H9 (cell line): ENCODE data around the gene ACSL6. TPM values are rescaled to one million over a fixed set of nuclear protein-coding genes. Genes with fewer than 3 reads are reported as not detected.

ENCODE experiments used
- DNase-seq: peaks from one replicate; pipeline ENCODE4 v3.0.0-alpha.2; 2017
- H2AFZ ChIP-seq: one replicate; pipeline ENCODE4 v1.6.1; 2013; ENCODE audit warnings: mild to moderate bottlenecking, low read length, control low read depth, moderate library complexity
- H2AK5ac ChIP-seq: 2 replicates; pipeline ENCODE4 v1.6.1; 2013; ENCODE audit warnings: low read length, control low read depth, mixed read lengths; ENCODE audit not compliant: insufficient read length
- H2BK120ac ChIP-seq: one replicate; pipeline ENCODE4 v1.6.1; 2013; ENCODE audit warnings: low read depth, mild to moderate bottlenecking, low read length, control low read depth, inconsistent platforms; ENCODE audit not compliant: poor library complexity, severe bottlenecking
- H2BK12ac ChIP-seq: 2 replicates; pipeline ENCODE4 v1.6.1; 2013; ENCODE audit warnings: low read length, control low read depth, mixed read lengths, low read depth; ENCODE audit not compliant: insufficient read length
- H2BK15ac ChIP-seq: 2 replicates; pipeline ENCODE4 v1.6.1; 2013; ENCODE audit warnings: low read depth, low read length, control low read depth
- H2BK20ac ChIP-seq: one replicate; pipeline ENCODE4 v1.6.1; 2013; ENCODE audit warnings: low read depth, mild to moderate bottlenecking, low read length, control low read depth, inconsistent platforms; ENCODE audit not compliant: poor library complexity, severe bottlenecking
- H2BK5ac ChIP-seq: 2 replicates; pipeline ENCODE4 v1.6.1; 2013; ENCODE audit warnings: low read length, control low read depth, mixed read lengths; ENCODE audit not compliant: insufficient read length
- H3K14ac ChIP-seq: 2 replicates; pipeline ENCODE4 v1.6.1; 2013; ENCODE audit warnings: low read length, control low read depth; ENCODE audit not compliant: insufficient read depth
- H3K18ac ChIP-seq: 2 replicates; pipeline ENCODE4 v1.6.1; 2013; ENCODE audit warnings: low read depth, mild to moderate bottlenecking, mixed read lengths, low read length, control low read depth; ENCODE audit not compliant: insufficient read length
- H3K23ac ChIP-seq: 2 replicates; pipeline ENCODE4 v1.6.1; 2013; ENCODE audit warnings: low read length, control low read depth, mixed read lengths, low read depth; ENCODE audit not compliant: insufficient read length
- H3K23me2 ChIP-seq: 2 replicates; pipeline ENCODE4 v1.6.1; 2013; ENCODE audit warnings: low read depth, mild to moderate bottlenecking, mixed read lengths, low read length, control low read depth; ENCODE audit not compliant: insufficient read length, poor library complexity, severe bottlenecking
- H3K27ac ChIP-seq: 2 replicates; pipeline ENCODE4 v1.5.1; 2013; ENCODE audit warnings: low read length, control low read depth, mixed read lengths, low read depth; ENCODE audit not compliant: insufficient read length
- H3K27me3 ChIP-seq: 2 replicates; pipeline ENCODE4 v1.6.1; 2013; ENCODE audit warnings: low read length, control low read depth, inconsistent platforms; ENCODE audit not compliant: insufficient read depth
- H3K4ac ChIP-seq: 2 replicates; pipeline ENCODE4 v1.6.1; 2013; ENCODE audit warnings: low read depth, mild to moderate bottlenecking, control low read depth, inconsistent platforms, low read length, moderate library complexity
- H3K4me1 ChIP-seq: 2 replicates; pipeline ENCODE4 v1.6.1; 2013; ENCODE audit warnings: low read length, control low read depth, inconsistent platforms; ENCODE audit not compliant: insufficient read depth
- H3K4me2 ChIP-seq: 2 replicates; pipeline ENCODE4 v1.6.1; 2013; ENCODE audit warnings: low read length, control low read depth, mixed read lengths; ENCODE audit not compliant: insufficient read length, insufficient read depth
- H3K56ac ChIP-seq: 2 replicates; pipeline ENCODE4 v1.6.1; 2013; ENCODE audit warnings: low read depth, mild to moderate bottlenecking, mixed read lengths, low read length, control low read depth; ENCODE audit not compliant: insufficient read length
- H3K79me1 ChIP-seq: 2 replicates; pipeline ENCODE4 v1.6.1; 2013; ENCODE audit warnings: low read depth, mild to moderate bottlenecking, moderate library complexity, low read length, control low read depth, inconsistent platforms; ENCODE audit not compliant: insufficient read depth, poor library complexity, severe bottlenecking
- H3K79me2 ChIP-seq: 2 replicates; pipeline ENCODE4 v1.6.1; 2013; ENCODE audit warnings: low read length, control low read depth, inconsistent platforms; ENCODE audit not compliant: insufficient read depth
- H3K9ac ChIP-seq: 2 replicates; pipeline ENCODE4 v1.6.1; 2013; ENCODE audit warnings: low read length, control low read depth, mixed read lengths; ENCODE audit not compliant: insufficient read length; ENCODE audit errors: extremely low read depth
- H3K9me3 ChIP-seq: one replicate; pipeline ENCODE4 v1.6.1; 2013; ENCODE audit warnings: low read depth, low read length, inconsistent platforms; ENCODE audit not compliant: control insufficient read depth
- H3T11ph ChIP-seq: one replicate; pipeline ENCODE4 v1.6.1; 2013; ENCODE audit warnings: mild to moderate bottlenecking, low read length, control low read depth, inconsistent platforms
- H4K20me1 ChIP-seq: one replicate; pipeline ENCODE4 v1.6.1; 2013; ENCODE audit not compliant: control insufficient read depth, insufficient read length, insufficient read depth
- H4K5ac ChIP-seq: 2 replicates; pipeline ENCODE4 v1.6.1; 2013; ENCODE audit warnings: low read depth, mild to moderate bottlenecking, mixed read lengths, low read length, control low read depth; ENCODE audit not compliant: insufficient read length
- H4K8ac ChIP-seq: replicated peaks from 2 replicates; pipeline ENCODE4 v1.6.1; 2013; ENCODE audit warnings: low read length, control low read depth, mixed read lengths, low read depth; ENCODE audit not compliant: insufficient read length
- H4K91ac ChIP-seq: 2 replicates; pipeline ENCODE4 v1.6.1; 2013; ENCODE audit warnings: low read depth, mild to moderate bottlenecking, moderate library complexity, mixed read lengths, low read length, control low read depth; ENCODE audit not compliant: insufficient read length
- H3K27ac Mint-ChIP-seq, 3 experiments: 2 replicates in 2 of 3; 3 replicates in 1 of 3; pipeline ENCODE4 v1.8.0; 2020 to 2021; ENCODE audit warnings: mixed read lengths in 3 of 3, mild to moderate bottlenecking in 1 of 3, moderate library complexity in 1 of 3
- H3K27me3 Mint-ChIP-seq: 2 replicates; pipeline ENCODE4 v1.8.0; 2021; ENCODE audit warnings: low read depth, mild to moderate bottlenecking, moderate library complexity, mixed read lengths
- H3K36me3 Mint-ChIP-seq, 3 experiments: 2 replicates in 2 of 3; 3 replicates in 1 of 3; pipeline ENCODE4 v1.8.0; 2020 to 2021; ENCODE audit warnings: low read depth in 3 of 3, mixed read lengths in 3 of 3; ENCODE audit not compliant: insufficient read depth in 1 of 3
- H3K4me1 Mint-ChIP-seq, 2 experiments: 2 replicates each; pipeline ENCODE4 v1.8.0; 2020; ENCODE audit warnings: mixed read lengths in 2 of 2
- H3K4me3 Mint-ChIP-seq, 2 experiments: 2 replicates in 1 of 2; 3 replicates in 1 of 2; pipeline ENCODE4 v1.8.0; 2020 to 2021; ENCODE audit warnings: mild to moderate bottlenecking in 2 of 2, mixed read lengths in 2 of 2, moderate library complexity in 1 of 2
- H3K9me3 Mint-ChIP-seq, 2 experiments: 2 replicates in 1 of 2; 3 replicates in 1 of 2; pipeline ENCODE4 v1.8.0; 2020; ENCODE audit warnings: mild to moderate bottlenecking in 2 of 2, mixed read lengths in 2 of 2, moderate library complexity in 1 of 2
- CTCF ChIP-seq: fragments of 200-600 bp; sonication (generic); conservative IDR thresholded peaks from 3 replicates; pipeline ENCODE4 v1.8.0; 2021; ENCODE audit warnings: antibody characterized with exemption, mild to moderate bottlenecking
- WGBS: extraction: QIAGEN DNeasy Blood & Tissue Kit; methylation state at CpG from one replicate; pipeline ENCODE4 v1.1.7; 2013; ENCODE audit warnings: missing lambda C conversion rate, low lambda C conversion rate, mixed read lengths; ENCODE audit not compliant: insufficient read length; ENCODE audit errors: extremely low coverage; 5-methylcytosine and 5-hydroxymethylcytosine counted together
- total RNA-seq: library from RNA; stranded (reverse); gene quantifications from 2 replicates; pipeline ENCODE4 v1.2.1, GENCODE V29; 2021

The ACSL6 gene
- total RNA-seq, 1 experiment from 2014 or later, result 1.6 TPM

GRCh38 chr5:132044207-132044606, 32.7 kb upstream of the ACSL6 start:
- Histone ChIP-seq H2BK12ac (no peak overlapping the region), H2BK20ac (no peak overlapping the region), H3K18ac (no peak overlapping the region), H4K91ac (no peak overlapping the region), H3K79me1 (no peaks in the 10 kb centered on the region), H2BK120ac (no peak overlapping the region), H3T11ph (no peak overlapping the region), H3K79me2 (no peaks in the 10 kb centered on the region), H3K9me3 (no peaks in the 10 kb centered on the region), H3K4ac (no peak overlapping the region), H3K27me3 (no peaks in the 10 kb centered on the region), H3K14ac (no peak overlapping the region), H4K5ac (no peak overlapping the region), H2AFZ (no peak overlapping the region), H3K23ac (no peak overlapping the region), H3K56ac (no peak overlapping the region), H2BK5ac (no peak overlapping the region), H3K4me1 (no peaks in the 10 kb centered on the region; the same call in 1 of the 2 replicates), H4K8ac (no peak overlapping the region), H2AK5ac (no peak overlapping the region), H3K27ac (no peak overlapping the region), H4K20me1 (no peaks in the 10 kb centered on the region), H2BK15ac (no peak overlapping the region), H3K4me2 (no peak overlapping the region), H3K9ac (no peak overlapping the region), H3K23me2 (no peaks in the 10 kb centered on the region)
- peaks cover 15% of the 10 kb centered on the region; the same call in 1 of the 2 replicates for H3K27me3 Mint-ChIP-seq
- no peaks in the 10 kb centered on the region for H3K9me3 Mint-ChIP-seq
- no CpG with 5 or more reads among the region's 10 CpGs for WGBS
- no peak for TF ChIP-seq CTCF
- H3K27ac Mint-ChIP-seq, result no peak overlapping the region
- peaks cover 13 to 14% of the 10 kb centered on the region in 2 experiments for H3K4me1 Mint-ChIP-seq
- no peak overlapping the region for H3K4me3 Mint-ChIP-seq
- no peaks in the 10 kb centered on the region for H3K36me3 Mint-ChIP-seq
- DNase-seq, result peak; percentile 9
